Stimulated activated CD4-positive, alpha-beta T cell treated with anti-CD3 and anti-CD28 coated beads, Interleukin-12 subunit alpha, Interleukin-12 subunit beta, amount 100 ng/mL, for 4 hours (primary cell): ENCODE results near the gene FOXK1.
A peak's percentile ranks its signal among the peaks of the same experiment; 100 is the strongest.
"Not testable (repeated sequence)": the region's sequence is repeated elsewhere in the genome, so short reads cannot be mapped to it uniquely, and the experiment has no call there.

ENCODE experiments used
- DNase-seq: peaks from one replicate; pipeline ENCODE4 v3.0.0-alpha.2; 2020

The FOXK1 gene

DNA sequence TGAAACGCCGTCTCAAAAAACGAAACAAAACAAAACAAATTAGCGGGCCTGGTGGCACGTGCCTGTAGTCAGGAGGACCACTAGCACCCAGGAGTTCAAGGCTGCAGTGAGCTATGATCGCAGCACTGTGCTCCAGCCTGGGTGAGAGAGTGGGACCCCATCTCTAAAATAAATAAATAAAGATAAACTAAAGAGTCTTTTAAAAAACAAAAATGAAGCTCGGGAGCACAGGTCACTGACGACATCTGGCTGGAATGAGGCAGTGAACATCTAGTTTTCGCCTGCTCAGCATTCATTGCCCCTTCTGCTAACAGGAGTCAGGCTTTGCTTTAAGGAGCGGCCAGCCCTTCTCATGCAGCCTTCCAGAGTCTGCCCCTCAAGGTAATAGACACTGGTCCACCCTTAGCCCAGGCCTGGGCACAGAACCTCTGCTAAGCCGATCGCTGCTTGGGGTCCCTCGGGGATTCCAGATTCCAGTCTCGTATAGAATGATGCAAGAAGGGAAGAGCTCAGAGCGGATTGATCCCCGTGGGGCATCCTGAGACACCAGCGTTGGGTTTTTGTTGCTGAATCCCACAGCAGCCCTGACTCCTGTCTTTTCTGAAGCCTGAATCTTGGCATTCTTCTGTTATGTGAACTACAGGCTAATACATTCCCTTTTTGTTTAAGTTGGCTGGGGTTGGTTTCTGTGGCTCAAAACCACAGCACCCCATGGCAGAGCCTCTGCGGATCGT, 14.2 kb upstream of the FOXK1 start:
- no peak for DNase-seq

DNA sequence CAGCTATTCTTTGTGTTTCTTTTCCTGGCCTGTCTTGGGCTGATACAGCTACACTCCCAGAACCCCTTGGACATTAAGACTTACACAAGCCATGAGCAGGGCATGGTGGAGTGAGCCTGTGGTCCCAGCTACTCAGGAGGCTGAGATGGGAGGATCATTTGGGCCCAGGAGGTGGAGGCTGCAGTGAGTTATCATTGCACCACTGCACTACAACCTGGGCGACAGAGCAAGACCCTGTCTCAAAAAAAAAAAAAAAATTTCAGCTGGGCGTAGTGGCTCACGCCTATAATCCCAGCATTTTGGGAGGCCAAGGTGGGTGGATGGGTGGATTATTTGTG, 13.6 kb upstream of the FOXK1 start:
- DNase-seq, result no peak

DNA sequence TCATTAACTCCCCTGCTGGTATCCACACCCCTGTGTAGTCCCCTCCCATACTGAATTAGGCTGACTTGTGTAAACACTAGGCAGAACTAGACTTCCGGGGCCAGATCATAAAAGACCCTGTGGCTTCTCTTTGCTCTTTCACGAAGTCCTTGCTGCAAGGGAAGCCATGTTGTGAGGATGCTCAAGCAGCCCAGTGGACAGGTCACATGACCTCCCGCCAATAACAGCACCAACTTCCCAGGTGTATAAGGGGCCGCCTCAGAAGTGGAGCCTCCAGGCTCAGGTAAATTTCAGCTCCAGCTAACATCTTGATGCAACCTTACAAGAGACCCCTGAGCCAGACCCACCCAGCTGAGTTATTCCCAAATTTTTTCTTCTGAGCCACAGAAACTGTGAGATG, 11.3 kb upstream of the FOXK1 start:
- no peak for DNase-seq

DNA sequence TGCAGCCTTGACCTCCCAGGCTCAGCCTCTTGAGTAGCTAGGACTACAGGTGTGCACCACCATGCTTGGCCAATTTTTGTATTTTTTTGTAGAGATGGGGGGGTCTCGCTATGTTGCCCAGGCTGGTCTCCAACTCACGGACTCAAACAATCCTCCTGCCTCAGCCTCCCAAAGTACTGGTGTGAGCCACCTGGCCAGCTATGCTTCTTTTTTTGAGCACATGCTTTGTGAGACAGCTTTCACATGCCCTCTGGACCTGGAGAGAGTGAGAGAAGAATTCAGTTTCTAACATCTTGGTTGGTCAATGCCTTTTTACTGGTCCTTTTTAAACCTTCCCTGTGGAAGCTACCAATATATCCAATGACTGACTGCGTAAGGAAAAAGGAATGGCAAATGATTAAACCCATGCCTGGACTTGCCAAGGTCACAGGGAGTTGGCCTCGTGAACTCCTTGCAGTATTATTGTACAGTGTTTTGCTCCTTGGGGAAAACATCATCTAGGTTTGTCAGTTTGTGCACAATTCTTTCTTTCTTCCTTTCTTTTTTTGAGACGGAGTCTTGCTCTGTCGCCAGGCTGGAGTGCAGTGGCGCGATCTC, 6.2 kb upstream of the FOXK1 start:
- no peak for DNase-seq

DNA sequence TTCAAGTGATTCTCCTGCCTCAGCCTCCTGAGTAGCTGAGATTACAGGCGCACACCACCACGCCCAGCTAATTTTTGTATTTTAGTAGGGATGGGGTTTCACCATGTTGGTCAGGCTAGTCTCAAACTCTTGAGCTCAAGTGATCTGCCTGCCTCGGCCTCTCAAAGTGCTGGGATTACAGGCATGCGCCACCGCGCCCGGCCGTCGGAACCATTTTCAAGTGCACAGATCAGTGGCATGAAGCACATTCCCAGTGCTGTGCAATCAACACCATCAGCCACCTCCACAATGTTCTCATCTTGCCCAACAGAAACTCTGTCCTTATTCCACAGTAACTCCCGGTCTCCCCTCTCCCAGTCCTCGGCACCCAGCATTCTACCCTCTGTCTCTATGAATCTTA, 4.6 kb upstream of the FOXK1 start:
- not testable (repeated sequence) for DNase-seq

DNA sequence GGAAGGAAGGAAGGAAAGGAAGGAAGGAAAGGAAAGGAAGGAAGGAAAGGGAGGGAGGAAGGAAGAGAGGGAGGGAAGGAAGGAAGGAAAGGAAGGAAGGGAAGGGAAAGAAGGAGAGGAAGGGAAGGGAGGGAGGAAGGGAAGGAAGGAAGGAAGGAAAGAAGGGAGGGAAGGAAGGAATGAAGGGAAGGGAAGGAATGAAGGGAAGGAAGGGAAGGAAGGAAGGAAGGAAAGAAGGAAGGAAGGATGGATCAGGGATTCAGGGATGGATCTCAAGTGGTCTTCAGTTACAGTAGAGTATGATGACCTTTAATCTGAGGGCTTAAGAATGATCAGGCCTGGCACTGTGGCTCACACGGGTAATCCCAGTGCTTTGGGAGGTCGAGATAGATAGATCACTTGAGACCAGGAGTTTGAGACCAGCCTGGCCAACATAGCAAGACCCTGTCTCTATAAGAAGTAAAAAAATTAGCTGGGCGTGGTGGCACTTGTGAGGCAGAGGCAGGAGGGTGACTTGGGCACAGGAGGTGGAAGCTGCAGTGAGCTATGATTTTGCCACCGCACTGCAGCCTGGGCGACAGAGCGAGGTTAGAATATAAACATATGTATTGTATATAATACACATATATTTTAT, 760 bp upstream of the FOXK1 start:
- DNase-seq, result peak; percentile 26

DNA sequence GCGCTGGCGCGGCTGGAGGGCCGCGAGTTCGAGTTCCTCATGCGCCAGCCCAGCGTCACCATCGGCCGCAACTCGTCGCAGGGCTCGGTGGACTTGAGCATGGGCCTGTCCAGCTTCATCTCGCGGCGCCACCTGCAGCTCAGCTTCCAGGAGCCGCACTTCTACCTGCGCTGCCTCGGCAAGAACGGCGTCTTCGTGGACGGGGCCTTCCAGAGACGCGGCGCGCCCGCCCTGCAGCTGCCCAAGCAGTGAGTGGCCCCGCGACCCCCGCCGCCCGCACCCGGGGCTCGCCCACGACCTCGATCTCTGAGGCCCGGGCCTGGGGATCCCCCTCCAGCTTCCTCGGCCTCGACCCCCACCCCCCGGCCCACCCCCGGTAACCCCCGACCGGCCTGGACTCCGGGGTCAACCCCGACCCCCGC, 537 bp downstream of the FOXK1 start:
- peak; percentile 38 for DNase-seq

DNA sequence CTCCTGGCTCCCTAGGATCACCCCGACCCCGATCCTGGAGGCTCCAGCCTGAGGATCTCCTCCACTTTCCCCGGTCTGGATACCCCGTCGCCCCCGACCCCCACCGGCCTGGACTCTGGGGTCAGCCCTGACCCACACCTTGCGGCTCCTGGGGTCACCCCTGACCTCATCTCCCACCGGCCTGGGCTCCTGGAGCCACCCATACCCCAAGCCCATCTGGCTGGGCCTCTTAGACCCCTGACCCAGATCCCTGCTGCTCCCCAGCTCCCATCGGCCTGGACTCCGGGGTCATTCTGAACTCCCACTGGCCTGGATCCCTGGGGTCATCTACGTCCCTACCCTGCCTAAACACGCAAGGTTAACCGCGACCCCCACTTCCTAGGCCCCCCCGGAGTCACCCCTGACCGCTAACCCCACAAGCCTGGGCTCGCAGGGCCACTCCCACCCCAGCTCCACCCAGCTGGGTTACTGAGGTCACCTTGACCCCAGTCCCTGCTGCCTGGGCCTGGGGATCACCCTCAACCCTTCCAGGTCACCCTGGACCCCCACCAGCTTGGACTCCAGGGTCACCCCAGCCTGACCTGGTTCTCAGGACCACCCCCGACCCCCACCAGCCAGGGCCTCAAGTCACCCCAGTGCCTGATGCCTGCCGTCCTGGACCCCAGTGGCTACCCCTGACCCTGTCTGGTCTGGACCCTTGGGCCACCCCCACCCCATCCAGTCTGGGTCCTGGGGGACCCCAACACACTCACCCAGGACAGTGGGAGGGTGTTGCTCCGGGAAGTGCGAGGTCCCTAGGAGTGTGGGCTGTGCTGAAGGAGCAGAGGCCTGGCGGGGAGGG, 1.2 kb downstream of the FOXK1 start:
- peak; percentile 4 for DNase-seq

DNA sequence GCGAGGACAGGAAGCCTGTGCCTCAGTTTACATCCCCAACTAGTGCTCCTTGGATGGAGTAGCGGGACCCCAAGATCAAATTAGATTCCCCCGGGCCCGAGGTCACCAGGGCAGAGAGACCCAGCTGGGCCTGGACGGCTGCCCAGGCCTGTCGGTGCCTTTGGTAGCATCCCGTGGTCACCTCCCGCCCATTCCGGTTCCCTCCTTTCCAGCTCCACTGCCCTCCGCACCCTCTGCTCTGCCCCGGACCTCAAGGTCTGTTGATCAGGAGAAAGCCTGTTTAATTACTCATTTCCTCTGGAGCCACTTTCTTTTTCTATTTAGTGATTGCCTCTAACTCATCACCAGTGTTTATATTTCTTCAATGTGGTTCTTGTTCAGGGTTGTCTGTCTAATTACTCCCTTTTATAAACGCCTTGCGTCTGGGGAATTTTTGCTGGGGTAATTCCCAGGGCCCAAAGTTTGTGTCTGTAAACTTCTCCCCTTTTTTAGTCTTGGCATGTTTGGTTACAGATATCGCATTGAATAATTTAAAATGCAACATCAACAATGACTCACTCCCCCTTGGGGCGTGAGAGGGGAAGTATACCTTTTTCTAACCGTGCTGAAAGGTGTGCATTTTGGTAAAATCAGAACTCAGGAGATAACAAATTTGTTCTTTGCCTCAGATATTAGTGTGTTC, 1.9 kb downstream of the FOXK1 start:
- DNase-seq, result peak; percentile 16

DNA sequence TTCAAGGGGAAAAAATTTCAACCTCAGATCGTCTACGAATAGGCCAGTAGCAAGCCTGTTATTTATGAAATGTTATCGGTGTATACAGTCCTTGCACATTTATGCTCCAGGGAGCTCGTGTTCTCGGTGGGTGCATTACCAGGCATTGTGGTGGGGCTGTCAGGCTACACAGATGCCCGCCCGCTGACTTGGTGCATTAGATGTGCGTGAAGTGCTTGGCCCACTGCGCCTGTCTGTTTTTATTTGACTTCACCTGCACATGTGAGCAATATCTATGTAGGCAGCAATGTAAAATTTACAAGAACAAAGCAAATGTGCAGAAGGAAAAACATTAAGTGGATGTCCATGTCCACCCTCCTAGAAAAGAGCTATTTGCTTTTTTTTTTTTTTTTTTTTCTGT, 2.8 kb downstream of the FOXK1 start:
- no peak for DNase-seq

DNA sequence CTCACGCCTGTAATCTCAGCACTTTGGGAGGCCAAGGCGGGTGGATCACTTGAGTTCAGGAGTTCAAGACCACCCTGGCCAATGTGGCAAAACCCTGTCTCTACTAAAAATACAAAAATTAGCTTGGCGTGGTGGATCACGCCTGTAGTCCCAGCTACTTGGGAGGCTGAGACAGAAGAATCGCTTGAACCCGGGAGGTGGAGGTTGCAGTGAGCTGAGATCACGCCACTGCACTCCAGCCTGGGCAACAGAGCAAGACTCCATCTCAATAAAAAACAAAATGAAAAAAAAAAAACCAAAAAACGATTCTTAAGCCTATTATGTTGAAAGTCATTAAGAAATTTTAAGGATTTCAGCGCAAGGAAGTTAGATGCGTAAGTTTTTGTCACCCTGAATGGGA, 3.6 kb downstream of the FOXK1 start:
- DNase-seq, result not testable (repeated sequence)

DNA sequence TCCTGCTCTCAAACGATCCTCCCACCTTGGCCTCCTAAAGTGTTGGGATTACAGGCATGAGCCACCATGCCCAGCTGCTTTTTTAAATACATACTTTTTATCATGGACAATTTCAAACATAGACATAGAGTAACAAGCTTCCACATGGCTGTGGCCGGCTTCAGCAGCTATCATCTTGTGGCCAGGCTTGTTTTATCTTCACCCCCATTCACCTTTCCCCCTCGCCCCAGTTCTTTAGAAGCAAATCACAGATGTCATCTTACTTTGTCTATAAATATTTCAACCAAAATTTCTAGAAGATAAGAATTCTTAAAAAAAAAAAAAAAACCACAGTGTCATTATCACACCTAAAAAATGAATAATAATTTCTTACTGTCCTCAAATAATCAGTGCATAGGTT, 5.9 kb downstream of the FOXK1 start:
- DNase-seq, result no peak

DNA sequence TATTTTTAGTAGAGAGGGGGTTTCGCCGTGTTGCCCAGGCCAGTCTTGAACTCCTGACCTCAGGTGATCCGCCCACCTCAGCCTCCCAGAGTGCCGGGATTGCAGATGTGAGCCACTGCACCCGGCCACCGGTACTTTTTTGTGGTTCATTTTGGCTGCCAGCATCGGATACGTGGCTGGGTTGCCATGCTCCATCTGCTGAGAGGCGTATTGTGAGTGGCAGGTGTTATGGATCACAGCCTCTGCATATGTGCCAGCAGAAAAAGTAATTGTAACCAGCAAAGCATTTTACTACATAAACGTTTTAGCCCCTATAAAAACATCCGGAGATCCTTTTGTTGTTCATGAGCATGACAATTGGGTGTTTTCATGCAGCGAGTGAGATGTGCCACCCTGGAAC, 7.1 kb downstream of the FOXK1 start:
- DNase-seq, result no peak

DNA sequence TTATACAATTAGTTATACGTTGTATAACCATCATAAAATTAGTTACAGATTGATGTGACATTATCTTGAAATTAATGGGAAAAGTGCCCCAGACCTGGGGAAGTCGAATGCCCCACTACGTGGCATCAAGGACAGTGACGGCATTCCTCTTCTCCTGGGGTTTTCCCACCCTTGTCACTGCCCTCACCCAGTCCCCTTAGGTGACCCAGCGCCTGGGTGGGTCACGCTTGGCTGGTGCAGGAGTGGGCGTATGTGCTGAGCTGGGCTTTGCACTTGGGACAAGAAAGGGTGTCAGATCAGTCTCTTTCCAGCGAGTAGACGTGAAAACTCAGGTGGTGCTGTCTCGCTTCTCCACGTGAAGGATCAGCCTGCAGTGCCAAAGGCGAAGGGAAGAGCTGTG, 7.6 kb downstream of the FOXK1 start:
- no peak for DNase-seq

DNA sequence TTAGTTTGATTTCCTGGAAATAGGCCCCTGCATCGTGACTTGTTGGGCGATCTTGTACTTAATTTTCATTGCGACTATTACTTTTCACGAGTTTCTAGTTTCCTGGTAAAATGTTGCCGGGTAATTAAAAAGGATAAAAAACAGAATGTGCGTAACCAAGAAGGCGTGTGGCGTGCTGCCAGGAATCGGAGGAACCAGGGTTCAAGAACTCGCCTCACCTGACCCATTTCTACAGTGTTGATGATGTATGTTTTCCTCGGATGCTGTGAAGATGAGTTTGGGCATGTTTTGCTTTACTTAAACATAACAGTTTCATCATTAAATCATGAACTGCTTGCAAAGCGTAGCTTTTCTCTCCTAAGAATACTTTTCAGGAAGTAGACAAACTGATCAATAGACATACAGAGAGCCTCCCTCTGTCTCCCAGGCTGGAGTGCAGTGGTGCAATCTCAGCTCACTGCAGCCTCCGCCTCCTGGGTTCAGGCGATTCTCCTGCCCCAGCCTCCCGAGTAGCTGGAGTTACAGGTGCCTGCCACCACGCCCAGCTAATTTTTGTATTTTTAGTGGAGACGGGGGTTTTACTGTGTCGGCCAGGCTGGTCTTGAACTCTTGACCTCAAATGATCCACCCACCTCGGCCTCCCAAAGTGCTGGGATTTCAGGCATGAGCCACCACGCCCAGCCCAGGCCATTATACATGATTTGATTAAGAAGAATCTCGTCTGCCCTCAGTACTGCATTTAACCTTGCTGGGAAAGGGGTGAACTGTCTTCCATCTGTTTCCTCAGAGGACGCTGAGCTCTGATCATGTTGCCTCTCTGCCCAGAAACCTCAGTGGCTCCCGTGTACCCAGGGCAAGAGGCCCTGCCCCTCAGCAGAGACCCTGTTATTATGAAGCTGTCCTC, 9.1 kb downstream of the FOXK1 start:
- no peak for DNase-seq

DNA sequence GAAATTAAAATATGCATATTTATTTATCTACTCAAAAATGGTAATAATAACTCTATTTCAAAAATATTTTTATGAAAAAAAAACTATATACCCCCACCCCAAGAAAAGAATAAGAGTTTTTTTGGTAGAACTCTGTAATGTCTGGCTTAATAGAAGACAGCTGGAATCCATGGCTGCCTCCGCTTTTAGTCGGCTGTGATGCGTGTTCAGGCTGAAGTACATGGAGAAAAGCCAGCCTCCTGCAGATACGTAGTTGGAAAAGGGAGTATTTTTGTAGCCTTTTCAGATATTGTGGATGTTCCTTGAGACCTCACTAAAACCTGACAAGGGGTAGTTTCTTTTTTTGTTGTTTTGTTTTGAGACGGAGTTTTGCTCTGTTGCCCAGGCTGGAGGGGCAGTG, 10.0 kb downstream of the FOXK1 start:
- DNase-seq, result no peak

DNA sequence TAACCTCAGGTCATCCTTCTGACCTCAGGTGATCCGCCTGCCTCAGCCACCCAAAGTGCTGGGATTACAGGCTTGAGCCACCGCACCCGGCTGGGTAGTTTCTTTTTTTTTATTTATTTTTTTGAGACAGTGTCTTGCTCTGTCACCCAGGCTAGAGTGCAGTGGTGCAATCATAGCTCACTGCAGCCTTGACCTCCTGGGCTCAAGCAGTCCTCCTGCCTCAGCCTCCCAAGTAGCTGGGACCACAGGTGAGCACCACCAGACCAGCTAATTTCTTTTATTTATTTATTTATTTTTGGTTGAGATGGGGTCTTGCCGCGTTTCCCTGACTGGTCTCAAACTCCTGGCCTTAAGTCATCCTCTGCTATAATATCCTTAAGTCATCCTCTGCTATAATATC, 10.5 kb downstream of the FOXK1 start:
- DNase-seq, result not testable (repeated sequence)

DNA sequence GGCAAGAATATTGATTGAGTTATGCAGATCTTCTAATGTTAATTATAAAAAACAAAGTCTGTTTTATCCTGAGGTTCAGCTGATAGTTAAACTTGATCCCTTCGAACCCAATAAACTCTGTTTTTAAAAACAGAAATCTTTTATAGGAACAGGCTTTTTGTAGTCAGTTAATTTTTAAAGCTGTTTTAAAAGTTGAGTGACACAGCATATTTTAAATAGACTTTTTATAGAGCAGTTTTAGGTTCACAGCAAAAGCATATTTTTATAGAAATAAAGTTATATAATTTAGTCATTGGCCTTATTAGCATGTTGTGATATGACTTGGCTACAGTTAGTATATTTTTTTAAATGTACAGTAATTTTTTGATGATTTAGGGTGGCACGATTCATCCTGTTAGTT, 11.1 kb downstream of the FOXK1 start:
- DNase-seq, result no peak

DNA sequence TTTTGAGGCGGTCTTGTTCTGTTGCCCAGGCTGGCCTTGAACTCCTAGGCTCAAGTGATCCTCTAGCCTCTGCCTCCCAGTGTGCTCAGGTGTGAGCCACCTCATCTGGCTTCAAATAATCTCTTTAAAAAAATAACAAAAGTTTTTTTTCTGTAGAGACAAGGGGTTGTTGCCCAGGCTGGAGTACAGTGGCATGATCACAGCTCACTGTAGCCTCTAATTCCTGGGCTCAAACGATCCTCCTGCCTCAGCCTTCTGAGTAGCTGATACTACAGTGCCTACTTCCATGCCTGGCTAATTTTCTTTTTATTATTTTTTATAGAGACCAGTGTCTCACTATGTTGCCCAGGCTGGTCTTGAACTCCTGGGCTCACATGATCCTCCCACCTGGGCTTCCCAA, 11.7 kb downstream of the FOXK1 start:
- DNase-seq, result no peak

DNA sequence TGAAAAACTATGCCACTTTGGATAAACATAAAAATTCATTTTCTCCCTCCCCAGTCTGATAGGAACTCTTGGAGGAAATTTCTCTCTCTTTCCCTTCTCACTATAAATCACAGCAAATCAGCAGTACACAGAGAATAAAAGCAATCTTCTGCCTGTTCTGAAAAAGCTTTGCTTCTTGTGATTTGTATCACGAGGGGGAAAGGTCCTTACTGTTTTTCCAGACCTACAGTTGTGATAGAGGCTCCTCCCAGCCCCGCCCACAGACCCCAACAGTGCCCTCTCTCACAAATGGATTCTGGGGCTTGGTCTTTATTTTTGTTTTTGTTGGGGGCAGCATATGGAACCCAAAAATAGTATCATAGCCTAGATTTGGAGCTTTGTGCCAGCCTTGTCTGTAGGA, 12.2 kb downstream of the FOXK1 start:
- no peak for DNase-seq

DNA sequence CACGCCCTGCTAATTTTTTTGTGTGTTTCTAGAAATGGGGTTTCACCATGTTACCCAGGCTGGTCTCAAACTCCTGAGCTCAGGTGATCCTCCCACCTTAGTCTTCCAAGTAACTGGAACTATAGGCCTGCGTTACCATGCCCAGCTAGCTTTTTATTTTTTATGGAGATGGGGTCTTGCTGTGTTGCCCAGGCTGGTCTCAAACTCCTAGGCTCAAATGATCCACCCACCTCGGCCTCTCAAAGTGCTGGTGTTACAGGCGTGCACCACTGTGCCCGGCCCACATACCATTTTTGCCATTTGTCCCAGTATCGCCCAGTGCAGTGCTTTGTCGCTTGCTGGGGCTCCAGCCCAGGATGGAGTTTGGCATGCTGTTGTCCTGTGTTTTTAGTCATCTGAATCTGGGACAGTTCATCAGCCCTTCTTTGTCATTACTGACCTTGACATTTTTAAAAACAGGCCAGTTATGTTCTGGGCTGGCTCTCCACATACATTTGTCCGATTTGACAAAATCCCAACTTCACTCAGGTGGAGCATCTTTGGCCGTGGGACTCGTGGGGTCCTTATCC, 16.7 kb downstream of the FOXK1 start:
- DNase-seq, result no peak

DNA sequence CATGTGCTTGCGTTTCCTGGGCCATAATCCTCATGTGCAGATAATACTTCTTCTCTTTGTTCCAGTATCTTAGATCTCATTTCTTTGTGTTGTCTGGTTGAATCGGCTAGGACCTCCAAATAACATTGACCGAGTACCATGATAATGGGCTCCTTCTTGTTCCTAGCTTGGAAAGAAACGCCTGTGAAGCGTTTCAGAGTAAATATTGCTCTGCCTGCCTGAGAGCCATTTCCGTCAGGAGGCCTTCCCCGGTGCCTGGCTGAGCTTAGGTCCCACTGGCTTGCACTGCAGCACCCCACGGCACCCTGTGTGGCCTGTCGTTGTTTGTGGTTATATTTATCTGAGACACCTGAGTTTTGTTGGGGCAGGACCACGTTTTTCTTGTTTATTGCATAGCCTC, 17.7 kb downstream of the FOXK1 start:
- DNase-seq, result no peak
